Measurements from ENCODE around the gene SESN2. TPM values are rescaled to one million over a fixed set of nuclear protein-coding genes. Genes with fewer than 3 reads are reported as not detected.

Gene SESN2
- total and polyA plus RNA-seq, 10 of the 15 experiments (the other 5 are each of a cell fraction or from before 2014, with no cell fraction given) = 1.5 to 40.9 (median 17.8) TPM

- no peak for TF ChIP-seq E4F1 (IDR thresholded peaks at IDR 0.05; ENCODE audit: borderline replicate concordance, partially characterized antibody)
- TF ChIP-seq IRF5 (IDR thresholded peaks at IDR 0.05; ENCODE audit: borderline replicate concordance) = no peak
- TF ChIP-seq WRNIP1 (IDR thresholded peaks at IDR 0.05; ENCODE audit: borderline replicate concordance, low read depth, low read length) = no peak
- no peak for TF ChIP-seq RFX5 (IDR thresholded peaks at IDR 0.05; ENCODE audit: low read depth, low read length)
- TF ChIP-seq SUPT20H (IDR thresholded peaks at IDR 0.05; ENCODE audit: borderline replicate concordance, control insufficient read depth, low read depth, low read length) = no peak
- no peak for TF ChIP-seq LARP7 (IDR thresholded peaks at IDR 0.05)
Measured at GRCh38 chr1:28288487-28288886, 29.2 kb downstream of the SESN2 start (continued).

- no peaks in the 10 kb centered on the region for H3K79me2 ChIP-seq (ENCODE audit: control insufficient read depth, insufficient read depth, low read length)
- no peak for DNase-seq (ENCODE audit: low read depth, low spot score)
- ChIA-PET RAD21 (ENCODE audit: unreplicated experiment) (interaction anchor here (0.7 kb wide), 1 partner anchor 63 kb away, joined by 3 read pairs; no protein-coding TSS in a partner anchor), SMC1A (ENCODE audit: uncharacterized antibody, unreplicated experiment) (interaction anchor here (1.3 kb wide), 1 partner anchor 11 kb away, joined by 5 read pairs; no protein-coding TSS in a partner anchor), POLR2A (no interaction called here), CTCF (no interaction called here)
- ATAC-seq = no peak
- H2AFZ ChIP-seq (ENCODE audit: control insufficient read depth, low read depth, low read length) = no peak overlapping the region
- H3K4me2 ChIP-seq (ENCODE audit: control insufficient read depth, insufficient read depth) = no peak overlapping the region
- no TSS peak for BruUV-seq (replicated peaks)
- H3K4me1 ChIP-seq (ENCODE audit: control insufficient read depth, insufficient read depth, low read length) = no peaks in the 10 kb centered on the region
- H3K36me3 ChIP-seq (ENCODE audit: control insufficient read depth in 2 of 2, insufficient read depth in 2 of 2, low read length in 1 of 2) = no peaks in the 10 kb centered on the region
- H4K20me1 ChIP-seq (ENCODE audit: control insufficient read depth, insufficient read depth) = no peaks in the 10 kb centered on the region
- H3K4me3 ChIP-seq = no peak overlapping the region
- no peaks in the 10 kb centered on the region for H3K9me3 ChIP-seq (replicated peaks; ENCODE audit: control insufficient read depth, insufficient read depth, low read length)
- H3K27me3 ChIP-seq (replicated peaks in 1 of 2; ENCODE audit: control insufficient read depth in 2 of 2, insufficient read depth in 2 of 2, low read length in 1 of 2) = no peaks in the 10 kb centered on the region
- no peak overlapping the region for H3K27ac ChIP-seq (ENCODE audit: control insufficient read depth, insufficient read depth)
- WGBS (ENCODE audit: insufficient coverage, insufficient replicate concordance, low lambda C conversion rate, missing lambda C conversion rate) = 49% methylated on average over 2 of the region's 2 CpGs
- H3K9ac ChIP-seq (ENCODE audit: control insufficient read depth, insufficient read depth, low read length) = no peak overlapping the region
- intact Hi-C loops (cut with micrococcal nuclease; ENCODE audit: unreplicated experiment) = no loop called here
- FAIRE-seq = no peak
- in situ Hi-C loops (cut with MboI) = no loop called here
- TF ChIP-seq ETV6 (conservative IDR thresholded peaks at IDR 0.05 in 1 of 2, IDR thresholded peaks at IDR 0.05 in 1 of 2; ENCODE audit: borderline replicate concordance in 1 of 2, low read depth in 1 of 2) (no peak), CHD1 (IDR thresholded peaks at IDR 0.05; ENCODE audit: low read depth, low read length) (no peak), MTA2 (IDR thresholded peaks at IDR 0.05; ENCODE audit: low read depth) (no peak), NFXL1 (IDR thresholded peaks at IDR 0.05; ENCODE audit: borderline replicate concordance) (no peak), ATF3 (IDR thresholded peaks at IDR 0.05; ENCODE audit: borderline replicate concordance, extremely low read depth, low read depth, low read length) (no peak), CBX5 (IDR thresholded peaks at IDR 0.05; ENCODE audit: low read depth) (no peak), KDM1A (IDR thresholded peaks at IDR 0.05; ENCODE audit: borderline replicate concordance) (no peak), PAX8 (IDR thresholded peaks at IDR 0.05) (no peak), HSF1 (IDR thresholded peaks at IDR 0.05; ENCODE audit: low read depth, low read length) (no peak), CREB1 (IDR thresholded peaks at IDR 0.05; ENCODE audit: low read depth) (no peak)
Measured at GRCh38 chr1:28290851-28291250, 31.5 kb downstream of the SESN2 start.

All from GM12878 (cell line).